ENCODE data around the gene BRD4. TPM values are rescaled to one million over a fixed set of nuclear protein-coding genes. Genes with fewer than 3 reads are reported as not detected.
"Not testable (repeated sequence)": the region's sequence is repeated elsewhere in the genome, so short reads cannot be mapped to it uniquely, and the experiment has no call there.

BRD4 gene
- polyA plus RNA-seq, 1 donor (not counting 4 experiments of a cell fraction or from before 2014, with no cell fraction given): 5.5 TPM

GRCh38 chr19:15367439-15367838 is 35.1 kb upstream of the BRD4 start:
- no peaks in the 10 kb centered on the region for H4K20me1 ChIP-seq (ENCODE audit: control insufficient read depth, extremely low read depth, insufficient read depth, low read length)
- no peaks in the 10 kb centered on the region for H3K9me3 ChIP-seq (ENCODE audit: control insufficient read depth, low read depth, low read length)
- no peak overlapping the region for H2AFZ ChIP-seq (ENCODE audit: control insufficient read depth, low read length)
- DNase-seq (ENCODE audit: low read depth, low spot score) (no peak), FAIRE-seq (peak; percentile 65)
- no peaks in the 10 kb centered on the region for H3K27me3 ChIP-seq (ENCODE audit: control insufficient read depth, extremely low read depth, insufficient read depth, low read length)
- dilution Hi-C loops (cut with MboI; ENCODE audit: extremely low pct_ligation_motif_present, low sequenced_read_pairs): no loop called here
- no peak overlapping the region for H3K9ac ChIP-seq (ENCODE audit: control insufficient read depth, extremely low read depth, insufficient read depth, low read length)
- H3K79me2 ChIP-seq (ENCODE audit: control insufficient read depth, insufficient read depth, low read length): peaks cover 4% of the 10 kb centered on the region
- H3K27ac ChIP-seq (ENCODE audit: control insufficient read depth, insufficient read depth, low read length): no peak overlapping the region
- no peaks in the 10 kb centered on the region for H3K4me1 ChIP-seq (ENCODE audit: control insufficient read depth, extremely low read depth, insufficient read depth, low read length)
- no peak overlapping the region for H3K4me2 ChIP-seq (ENCODE audit: control insufficient read depth, extremely low read depth, insufficient read depth, low read depth, low read length)
- no peaks in the 10 kb centered on the region for H3K9me1 ChIP-seq (ENCODE audit: control insufficient read depth, extremely low read depth, insufficient read depth, low read length)
- H3K36me3 ChIP-seq (ENCODE audit: control insufficient read depth in 2 of 2, extremely low read depth in 1 of 2, insufficient read depth in 2 of 2, low read length in 2 of 2): peaks cover 38% of the 10 kb centered on the region in 2 experiments
- TF ChIP-seq EZH2 (IDR thresholded peaks at IDR 0.05; ENCODE audit: low read length): no peak
- TF ChIP-seq CTCF (optimal IDR thresholded peaks at IDR 0.05 in 1 of 3, IDR thresholded peaks at IDR 0.05 in 1 of 3, conservative IDR thresholded peaks at IDR 0.05 in 1 of 3; ENCODE audit: extremely low read depth in 1 of 3, insufficient read depth in 2 of 3, low read length in 3 of 3): no peak
- H3K4me3 ChIP-seq (ENCODE audit: control insufficient read depth in 2 of 3, extremely low read depth in 1 of 3, insufficient read depth in 2 of 3, low read depth in 1 of 3, low read length in 3 of 3): no peak overlapping the region

- H3K9ac ChIP-seq (ENCODE audit: control insufficient read depth, extremely low read depth, insufficient read depth, low read length): no peak overlapping the region
- FAIRE-seq (no peak), DNase-seq (ENCODE audit: low read depth, low spot score) (no peak)
- H4K20me1 ChIP-seq (ENCODE audit: control insufficient read depth, extremely low read depth, insufficient read depth, low read length): no peaks in the 10 kb centered on the region
- TF ChIP-seq EZH2 (IDR thresholded peaks at IDR 0.05; ENCODE audit: low read length): no peak
- TF ChIP-seq CTCF (optimal IDR thresholded peaks at IDR 0.05 in 1 of 3, IDR thresholded peaks at IDR 0.05 in 1 of 3, conservative IDR thresholded peaks at IDR 0.05 in 1 of 3; ENCODE audit: extremely low read depth in 1 of 3, insufficient read depth in 2 of 3, low read length in 3 of 3): no peak
- dilution Hi-C loops (cut with MboI; ENCODE audit: extremely low pct_ligation_motif_present, low sequenced_read_pairs): no loop called here
- H3K4me2 ChIP-seq (ENCODE audit: control insufficient read depth, extremely low read depth, insufficient read depth, low read depth, low read length): no peak overlapping the region
- peaks cover 37 to 40% of the 10 kb centered on the region in 2 experiments for H3K36me3 ChIP-seq (ENCODE audit: control insufficient read depth in 2 of 2, extremely low read depth in 1 of 2, insufficient read depth in 2 of 2, low read length in 2 of 2)
- H3K4me3 ChIP-seq (ENCODE audit: control insufficient read depth in 2 of 3, extremely low read depth in 1 of 3, insufficient read depth in 2 of 3, low read depth in 1 of 3, low read length in 3 of 3): no peak overlapping the region
- H3K9me1 ChIP-seq (ENCODE audit: control insufficient read depth, extremely low read depth, insufficient read depth, low read length): no peaks in the 10 kb centered on the region
- H3K27ac ChIP-seq (ENCODE audit: control insufficient read depth, insufficient read depth, low read length): no peak overlapping the region
- no peaks in the 10 kb centered on the region for H3K4me1 ChIP-seq (ENCODE audit: control insufficient read depth, extremely low read depth, insufficient read depth, low read length)
- no peaks in the 10 kb centered on the region for H3K27me3 ChIP-seq (ENCODE audit: control insufficient read depth, extremely low read depth, insufficient read depth, low read length)
- H3K9me3 ChIP-seq (ENCODE audit: control insufficient read depth, low read depth, low read length): no peaks in the 10 kb centered on the region
- no peaks in the 10 kb centered on the region for H3K79me2 ChIP-seq (ENCODE audit: control insufficient read depth, insufficient read depth, low read length)
- H2AFZ ChIP-seq (ENCODE audit: control insufficient read depth, low read length): no peak overlapping the region
Measured at GRCh38 chr19:15365264-15365663, 32.9 kb upstream of the BRD4 start.

- H3K79me2 ChIP-seq (ENCODE audit: control insufficient read depth, insufficient read depth, low read length); H3K4me1 ChIP-seq (ENCODE audit: control insufficient read depth, extremely low read depth, insufficient read depth, low read length); H3K27me3 ChIP-seq (ENCODE audit: control insufficient read depth, extremely low read depth, insufficient read depth, low read length); H3K4me3 ChIP-seq (ENCODE audit: control insufficient read depth in 2 of 3, extremely low read depth in 1 of 3, insufficient read depth in 2 of 3, low read depth in 1 of 3, low read length in 3 of 3); H3K27ac ChIP-seq (ENCODE audit: control insufficient read depth, insufficient read depth, low read length); H3K9ac ChIP-seq (ENCODE audit: control insufficient read depth, extremely low read depth, insufficient read depth, low read length); H3K9me3 ChIP-seq (ENCODE audit: control insufficient read depth, low read depth, low read length); DNase-seq (ENCODE audit: low read depth, low spot score); dilution Hi-C loops (cut with MboI; ENCODE audit: extremely low pct_ligation_motif_present, low sequenced_read_pairs); FAIRE-seq; H3K9me1 ChIP-seq (ENCODE audit: control insufficient read depth, extremely low read depth, insufficient read depth, low read length); H2AFZ ChIP-seq (ENCODE audit: control insufficient read depth, low read length); H3K4me2 ChIP-seq (ENCODE audit: control insufficient read depth, extremely low read depth, insufficient read depth, low read depth, low read length); H4K20me1 ChIP-seq (ENCODE audit: control insufficient read depth, extremely low read depth, insufficient read depth, low read length): not testable (repeated sequence)
- peaks cover 31 to 37% of the 10 kb centered on the region in 2 experiments for H3K36me3 ChIP-seq (ENCODE audit: control insufficient read depth in 2 of 2, extremely low read depth in 1 of 2, insufficient read depth in 2 of 2, low read length in 2 of 2)
Measured at GRCh38 chr19:15363791-15364190, 31.5 kb upstream of the BRD4 start.

- FAIRE-seq; H3K79me2 ChIP-seq (ENCODE audit: control insufficient read depth, insufficient read depth, low read length); H3K27ac ChIP-seq (ENCODE audit: control insufficient read depth, insufficient read depth, low read length); H3K4me1 ChIP-seq (ENCODE audit: control insufficient read depth, extremely low read depth, insufficient read depth, low read length); H3K9me3 ChIP-seq (ENCODE audit: control insufficient read depth, low read depth, low read length); H2AFZ ChIP-seq (ENCODE audit: control insufficient read depth, low read length); H3K9me1 ChIP-seq (ENCODE audit: control insufficient read depth, extremely low read depth, insufficient read depth, low read length); DNase-seq (ENCODE audit: low read depth, low spot score); dilution Hi-C loops (cut with MboI; ENCODE audit: extremely low pct_ligation_motif_present, low sequenced_read_pairs); H4K20me1 ChIP-seq (ENCODE audit: control insufficient read depth, extremely low read depth, insufficient read depth, low read length); H3K4me3 ChIP-seq (ENCODE audit: control insufficient read depth in 2 of 3, extremely low read depth in 1 of 3, insufficient read depth in 2 of 3, low read depth in 1 of 3, low read length in 3 of 3); H3K4me2 ChIP-seq (ENCODE audit: control insufficient read depth, extremely low read depth, insufficient read depth, low read depth, low read length); H3K27me3 ChIP-seq (ENCODE audit: control insufficient read depth, extremely low read depth, insufficient read depth, low read length); H3K9ac ChIP-seq (ENCODE audit: control insufficient read depth, extremely low read depth, insufficient read depth, low read length): not testable (repeated sequence)
- H3K36me3 ChIP-seq (ENCODE audit: control insufficient read depth in 2 of 2, extremely low read depth in 1 of 2, insufficient read depth in 2 of 2, low read length in 2 of 2): peaks cover 37 to 38% of the 10 kb centered on the region in 2 experiments
Measured at GRCh38 chr19:15363048-15363447, 30.7 kb upstream of the BRD4 start.
